ENCODE data around the gene PKP2. TPM values are rescaled to one million over a fixed set of nuclear protein-coding genes. Genes with fewer than 3 reads are reported as not detected.

Gene PKP2
- total RNA-seq, 2 experiments from 2014 or later = 0.21 to 0.36 TPM

- no peak overlapping the region for H3K4me3 Mint-ChIP-seq
- intact Hi-C loops (cut with micrococcal nuclease) = no loop called here
- POLR2A ChIA-PET = no interaction called here
Observed at GRCh38 chr12:32820376-32820931, 76.1 kb downstream of the PKP2 start.

GRCh38 chr12:32819424-32819823 is 77.2 kb downstream of the PKP2 start:
- POLR2A ChIA-PET = no interaction called here

More at GRCh38 chr12:32820376-32820931, 76.1 kb downstream of the PKP2 start:
- no peaks in the 10 kb centered on the region for H3K4me1 Mint-ChIP-seq (ENCODE audit: low read depth)
- H3K27ac Mint-ChIP-seq = no peak overlapping the region
- H3K36me3 Mint-ChIP-seq = no peaks in the 10 kb centered on the region
- no peaks in the 10 kb centered on the region for H3K9me3 Mint-ChIP-seq
- no peak for DNase-seq
- H3K27me3 Mint-ChIP-seq = peaks cover 4% of the 10 kb centered on the region
- CTCF ChIA-PET = no interaction called here

GRCh38 chr12:32811686-32812392 is 84.7 kb downstream of the PKP2 start:
- Mint-ChIP-seq H3K27me3 (peaks cover 3% of the 10 kb centered on the region), H3K4me3 (no peak overlapping the region), H3K27ac (no peak overlapping the region), H3K9me3 (peaks cover 2% of the 10 kb centered on the region), H3K4me1 (ENCODE audit: low read depth) (no peaks in the 10 kb centered on the region), H3K36me3 (no peaks in the 10 kb centered on the region)
- no peak for DNase-seq
- CTCF ChIA-PET = no interaction called here
- intact Hi-C loops (cut with micrococcal nuclease) = no loop called here
- POLR2A ChIA-PET = no interaction called here

More at GRCh38 chr12:32819424-32819823, 77.2 kb downstream of the PKP2 start:
- DNase-seq = no peak
- CTCF ChIA-PET = no interaction called here
- Mint-ChIP-seq H3K4me3 (no peak overlapping the region), H3K4me1 (ENCODE audit: low read depth) (no peaks in the 10 kb centered on the region), H3K36me3 (no peaks in the 10 kb centered on the region), H3K27me3 (peaks cover 4% of the 10 kb centered on the region), H3K9me3 (no peaks in the 10 kb centered on the region), H3K27ac (no peak overlapping the region)
- intact Hi-C loops (cut with micrococcal nuclease) = no loop called here

GRCh38 chr12:32809846-32810245 is 86.7 kb downstream of the PKP2 start:
- no peak for DNase-seq
- no peaks in the 10 kb centered on the region for H3K4me1 Mint-ChIP-seq (ENCODE audit: low read depth)
- intact Hi-C loops (cut with micrococcal nuclease) = no loop called here
- H3K36me3 Mint-ChIP-seq = no peaks in the 10 kb centered on the region
- no peak overlapping the region for H3K4me3 Mint-ChIP-seq
- CTCF ChIA-PET = no interaction called here
- POLR2A ChIA-PET = no interaction called here
- H3K27me3 Mint-ChIP-seq = peaks cover 3% of the 10 kb centered on the region
- peaks cover 5% of the 10 kb centered on the region for H3K9me3 Mint-ChIP-seq
- H3K27ac Mint-ChIP-seq = no peak overlapping the region

GRCh38 chr12:32809196-32809595 is 87.4 kb downstream of the PKP2 start:
- ChIA-PET CTCF (no interaction called here), POLR2A (no interaction called here)
- Mint-ChIP-seq H3K4me3 (no peak overlapping the region), H3K27ac (no peak overlapping the region), H3K4me1 (ENCODE audit: low read depth) (no peaks in the 10 kb centered on the region), H3K36me3 (no peaks in the 10 kb centered on the region), H3K9me3 (peaks cover 5% of the 10 kb centered on the region), H3K27me3 (peaks cover 3% of the 10 kb centered on the region)
- no peak for DNase-seq
- intact Hi-C loops (cut with micrococcal nuclease) = no loop called here

GRCh38 chr12:32804301-32804700 is 92.3 kb downstream of the PKP2 start:
- H3K27me3 Mint-ChIP-seq = no peaks in the 10 kb centered on the region
- no peak overlapping the region for H3K27ac Mint-ChIP-seq
- H3K4me1 Mint-ChIP-seq (ENCODE audit: low read depth) = no peaks in the 10 kb centered on the region
- no peak for DNase-seq
- peaks cover 5% of the 10 kb centered on the region for H3K9me3 Mint-ChIP-seq
- CTCF ChIA-PET = no interaction called here
- no peak overlapping the region for H3K4me3 Mint-ChIP-seq
- no peaks in the 10 kb centered on the region for H3K36me3 Mint-ChIP-seq
- POLR2A ChIA-PET = no interaction called here
- intact Hi-C loops (cut with micrococcal nuclease) = no loop called here

GRCh38 chr12:32801269-32801980 is 95.2 kb downstream of the PKP2 start:
- intact Hi-C loops (cut with micrococcal nuclease) = no loop called here
- ChIA-PET POLR2A (no interaction called here), CTCF (no interaction called here)
- H3K4me1 Mint-ChIP-seq (ENCODE audit: low read depth) = no peaks in the 10 kb centered on the region
- no peaks in the 10 kb centered on the region for H3K27me3 Mint-ChIP-seq
- no peak overlapping the region for H3K4me3 Mint-ChIP-seq
- H3K27ac Mint-ChIP-seq = no peak overlapping the region
- H3K36me3 Mint-ChIP-seq = no peaks in the 10 kb centered on the region
- no peaks in the 10 kb centered on the region for H3K9me3 Mint-ChIP-seq
- DNase-seq = no peak

GRCh38 chr12:32794281-32794680 is 102.3 kb downstream of the PKP2 start:
- ChIA-PET POLR2A (no interaction called here), CTCF (no interaction called here)
- Mint-ChIP-seq H3K36me3 (no peaks in the 10 kb centered on the region), H3K27me3 (peaks cover 5% of the 10 kb centered on the region), H3K4me3 (no peak overlapping the region), H3K4me1 (ENCODE audit: low read depth) (no peaks in the 10 kb centered on the region), H3K27ac (no peak overlapping the region), H3K9me3 (no peaks in the 10 kb centered on the region)
- DNase-seq = no peak
- intact Hi-C loops (cut with micrococcal nuclease) = no loop called here

- no peak for DNase-seq
- ChIA-PET POLR2A (no interaction called here), CTCF (no interaction called here)
- Mint-ChIP-seq H3K27me3 (peaks cover 5% of the 10 kb centered on the region), H3K4me3 (no peak overlapping the region), H3K9me3 (no peaks in the 10 kb centered on the region), H3K4me1 (ENCODE audit: low read depth) (no peaks in the 10 kb centered on the region), H3K36me3 (no peaks in the 10 kb centered on the region), H3K27ac (no peak overlapping the region)
- intact Hi-C loops (cut with micrococcal nuclease) = no loop called here
Observed at GRCh38 chr12:32789916-32790315, 106.7 kb downstream of the PKP2 start.

- Mint-ChIP-seq H3K27me3 (peaks cover 5% of the 10 kb centered on the region), H3K9me3 (no peaks in the 10 kb centered on the region), H3K4me3 (no peak overlapping the region), H3K36me3 (no peaks in the 10 kb centered on the region), H3K27ac (no peak overlapping the region), H3K4me1 (ENCODE audit: low read depth) (no peaks in the 10 kb centered on the region)
- intact Hi-C loops (cut with micrococcal nuclease) = no loop called here
- ChIA-PET CTCF (no interaction called here), POLR2A (no interaction called here)
- DNase-seq = no peak
Observed at GRCh38 chr12:32789446-32789845, 107.1 kb downstream of the PKP2 start.

- peaks cover 7% of the 10 kb centered on the region for H3K27me3 Mint-ChIP-seq
- H3K4me1 Mint-ChIP-seq (ENCODE audit: low read depth) = no peaks in the 10 kb centered on the region
- no peak overlapping the region for H3K27ac Mint-ChIP-seq
- intact Hi-C loops (cut with micrococcal nuclease) = no loop called here
- CTCF ChIA-PET = no interaction called here
- no peak overlapping the region for H3K4me3 Mint-ChIP-seq
- POLR2A ChIA-PET = no interaction called here
- DNase-seq = no peak
- H3K9me3 Mint-ChIP-seq = no peaks in the 10 kb centered on the region
- H3K36me3 Mint-ChIP-seq = no peaks in the 10 kb centered on the region
Observed at GRCh38 chr12:32788405-32788804, 108.2 kb downstream of the PKP2 start.

GRCh38 chr12:32785557-32785956 is 111.0 kb downstream of the PKP2 start:
- ChIA-PET POLR2A (no interaction called here), CTCF (no interaction called here)
- intact Hi-C loops (cut with micrococcal nuclease) = no loop called here
- H3K27me3 Mint-ChIP-seq = peaks cover 5% of the 10 kb centered on the region
- DNase-seq = no peak
- H3K36me3 Mint-ChIP-seq = no peaks in the 10 kb centered on the region
- H3K4me3 Mint-ChIP-seq = no peak overlapping the region
- no peak overlapping the region for H3K27ac Mint-ChIP-seq
- H3K4me1 Mint-ChIP-seq (ENCODE audit: low read depth) = no peaks in the 10 kb centered on the region
- no peaks in the 10 kb centered on the region for H3K9me3 Mint-ChIP-seq

GRCh38 chr12:32783029-32783428 is 113.5 kb downstream of the PKP2 start:
- Mint-ChIP-seq H3K4me3 (no peak overlapping the region), H3K36me3 (no peaks in the 10 kb centered on the region), H3K27me3 (peaks cover 5% of the 10 kb centered on the region), H3K27ac (no peak overlapping the region), H3K9me3 (no peaks in the 10 kb centered on the region), H3K4me1 (ENCODE audit: low read depth) (no peaks in the 10 kb centered on the region)
- intact Hi-C loops (cut with micrococcal nuclease) = no loop called here
- POLR2A ChIA-PET = no interaction called here
- no peak for DNase-seq
- CTCF ChIA-PET = no interaction called here

Data from activated CD4-positive, alpha-beta memory T cell treated with anti-CD3 and anti-CD28 coated beads for 36 hours (primary cell).